DOHH2 (cell line): ENCODE results near the gene PHLPP2.

Experiments used
- CTCF ChIP-seq: fragments of 200-600 bp; sonication (generic); IDR thresholded peaks from one replicate; pipeline ENCODE4 v1.5.1; 2014; ENCODE audit warnings: antibody characterized with exemption, mild to moderate bottlenecking, low read depth, low read length; ENCODE audit not compliant: poor library complexity, severe bottlenecking
- EZH2phosphoT487 ChIP-seq: fragments of 200-600 bp; sonication (generic); IDR thresholded peaks from 2 replicates; pipeline ENCODE4 v1.6.1; 2017; ENCODE audit warnings: borderline replicate concordance, mild to moderate bottlenecking, antibody characterized with exemption, low read length, moderate library complexity, mixed read lengths

DNA sequence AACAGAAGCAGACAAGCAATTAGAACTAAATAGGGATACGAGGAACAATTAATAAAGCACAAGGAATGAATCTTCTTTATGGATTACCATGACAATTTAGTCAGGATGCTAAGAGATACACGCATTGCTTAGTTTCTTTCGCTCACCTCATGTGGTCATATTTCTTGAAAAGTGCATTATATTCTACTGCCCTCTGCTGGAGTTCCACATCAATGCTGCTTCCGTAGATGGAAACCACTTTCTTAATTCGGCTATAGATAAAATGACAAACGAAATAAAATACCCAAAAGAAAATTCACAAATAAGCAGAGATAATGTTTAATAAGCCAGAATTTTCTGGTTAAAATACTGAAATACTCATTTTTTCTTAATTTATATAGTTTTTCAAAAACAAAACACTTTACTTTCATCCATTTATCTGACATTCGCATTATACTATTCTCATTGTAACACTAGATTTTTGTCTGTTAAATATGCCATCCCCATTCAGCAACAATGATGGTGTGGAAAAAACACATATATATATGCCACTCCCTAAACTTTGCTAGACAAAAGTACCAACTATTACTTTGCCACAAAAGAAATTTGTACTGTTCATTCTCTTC lies 22.0 kb upstream of the PHLPP2 start:
- TF ChIP-seq CTCF, result peak; percentile 73
- TF ChIP-seq EZH2phosphoT487, result no peak
